ENCODE measurements around the gene CYP26B1.
A peak's percentile ranks its signal among the peaks of the same experiment; 100 is the strongest.

Gene CYP26B1

GRCh38 chr2:72140621-72140960 lies 7.1 kb downstream of the CYP26B1 start:
- DNase-seq: no peak

DNA sequence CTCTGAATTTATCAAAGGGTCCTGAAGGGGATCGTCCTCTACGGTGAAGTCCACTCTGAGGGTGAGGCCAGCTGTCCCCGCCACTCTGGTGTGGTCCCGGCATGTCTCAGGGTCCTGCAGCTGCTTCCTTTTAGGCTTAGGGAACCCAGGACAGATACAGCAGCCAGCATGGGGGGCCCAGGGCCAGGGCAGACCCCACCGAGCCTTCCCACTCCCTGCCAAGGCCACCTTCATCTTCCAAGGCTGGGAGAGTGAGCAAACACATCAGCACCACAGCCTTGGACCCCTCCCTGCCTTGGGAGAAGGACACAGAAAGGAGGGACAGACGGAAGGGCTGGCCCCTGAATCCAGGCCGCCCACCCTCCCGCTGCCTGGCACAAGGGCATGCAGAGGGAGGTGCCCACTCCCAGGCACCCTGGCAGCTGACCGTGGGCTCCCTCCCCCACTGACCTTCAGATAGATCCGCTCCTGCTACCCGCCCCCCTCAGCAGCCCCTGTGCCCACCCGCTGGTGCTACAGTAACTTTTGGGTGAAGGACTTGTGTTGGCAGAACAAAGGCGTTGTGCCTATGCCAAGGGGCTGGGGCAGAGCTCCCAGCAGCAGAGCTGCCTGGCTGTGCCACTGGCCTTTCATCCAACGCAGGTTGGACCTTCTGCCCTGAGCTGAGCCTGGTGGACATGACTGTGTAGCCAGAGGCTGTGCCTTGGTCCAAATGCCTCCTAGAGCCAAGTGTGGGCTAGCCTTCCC lies 7.6 kb downstream of the CYP26B1 start:
- DNase-seq: no peak

- DNase-seq: no peak
These were observed 8.2 kb downstream of the CYP26B1 start for GRCh38 chr2:72139471-72139873.

DNA sequence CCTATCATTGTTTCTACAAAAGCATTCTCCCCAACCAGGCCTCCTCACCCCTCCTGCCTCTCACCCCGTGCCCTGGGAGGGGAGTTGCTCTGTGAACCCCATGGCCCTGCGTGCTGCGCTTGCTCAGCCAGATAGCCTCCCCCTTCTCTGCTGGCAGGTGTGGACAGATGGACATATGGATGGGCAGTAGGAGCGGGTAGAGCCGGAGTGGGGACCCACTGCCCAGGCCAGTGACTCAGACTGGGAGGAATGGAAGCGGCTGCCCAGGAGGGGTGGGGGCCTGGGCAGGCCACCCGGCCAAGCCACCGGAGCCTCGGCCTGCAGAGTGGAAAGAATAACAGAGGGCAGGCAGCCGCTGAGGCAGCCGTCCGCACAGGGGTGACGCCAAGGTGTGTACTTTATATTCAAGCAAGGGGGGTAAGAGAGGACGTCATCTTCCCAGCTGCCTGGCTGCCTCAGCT lies 8.7 kb downstream of the CYP26B1 start:
- DNase-seq: no peak

DNA sequence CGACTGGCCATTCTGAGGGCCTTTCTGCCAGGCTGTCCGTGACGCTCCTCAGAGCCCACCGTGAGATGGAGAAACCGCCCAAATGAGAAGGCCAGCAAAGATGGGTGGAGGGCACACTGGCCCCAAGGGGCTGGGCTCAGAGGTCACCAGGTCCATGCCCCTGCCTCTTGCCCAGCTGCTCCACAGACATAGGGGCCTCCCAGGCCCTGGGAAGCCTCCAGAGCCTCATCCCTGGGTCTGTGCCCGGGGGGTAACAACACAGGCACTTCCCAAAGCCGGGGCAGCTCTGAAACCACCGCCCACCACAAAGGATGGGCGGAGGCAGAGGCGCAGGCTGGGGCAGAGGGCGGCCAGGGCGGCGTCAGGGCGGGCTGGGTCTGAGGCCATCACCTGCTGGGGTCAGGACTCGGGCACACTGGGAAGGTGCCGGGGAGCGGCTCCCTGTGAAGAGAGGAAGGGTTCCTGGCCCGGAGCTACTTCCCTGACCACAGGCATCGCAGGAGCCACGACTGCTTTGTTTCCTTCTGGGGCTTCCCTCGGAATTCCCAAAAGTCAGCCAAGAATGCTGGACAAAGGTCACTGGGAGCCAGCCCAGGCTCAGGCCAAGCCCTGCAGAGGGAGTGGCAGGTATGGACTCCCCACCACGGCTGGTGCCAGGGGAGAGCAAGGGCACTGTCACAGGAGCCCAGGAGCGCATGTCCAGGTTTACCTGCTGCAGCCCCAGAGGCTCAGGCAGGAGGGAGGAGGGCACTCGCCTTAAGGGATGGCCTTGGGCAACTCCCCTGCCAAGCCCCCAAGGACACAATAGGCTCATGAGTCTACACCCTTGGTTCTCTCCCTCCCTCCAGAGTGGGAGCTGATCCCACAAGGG lies 9.4 kb downstream of the CYP26B1 start:
- no peak for DNase-seq

GRCh38 chr2:72137498-72138010 lies 10.1 kb downstream of the CYP26B1 start:
- DNase-seq: peak in 3 of 5 experiments; percentile 28 to 55 (median 30)

DNA sequence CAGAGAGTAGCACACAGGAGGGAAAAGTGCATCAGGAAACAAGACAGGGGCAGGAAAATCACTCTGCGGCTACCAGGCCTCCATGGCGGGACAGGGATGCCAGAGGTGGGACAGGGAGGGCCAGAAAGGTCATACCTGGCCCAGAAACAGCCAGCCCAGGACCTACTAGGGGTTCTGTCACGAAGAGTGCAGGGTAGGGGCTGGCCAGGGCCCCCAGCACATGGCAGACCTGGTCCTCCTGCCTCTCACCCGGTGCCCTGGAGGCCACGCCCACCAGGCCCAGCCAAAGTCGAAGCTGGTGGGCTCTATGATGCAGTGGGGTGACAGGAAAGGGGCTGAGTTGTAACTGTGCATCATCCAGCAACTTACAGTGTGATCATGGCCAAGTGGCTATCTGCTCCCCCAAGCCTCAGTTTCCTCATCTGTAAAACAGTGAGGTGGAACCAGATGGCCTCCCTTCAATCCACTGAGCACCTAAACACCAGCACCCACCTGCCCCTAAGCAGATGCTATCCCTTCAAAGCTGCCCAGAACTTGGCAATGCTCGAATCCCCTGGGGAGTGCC lies 10.6 kb downstream of the CYP26B1 start:
- DNase-seq: no peak

DNA sequence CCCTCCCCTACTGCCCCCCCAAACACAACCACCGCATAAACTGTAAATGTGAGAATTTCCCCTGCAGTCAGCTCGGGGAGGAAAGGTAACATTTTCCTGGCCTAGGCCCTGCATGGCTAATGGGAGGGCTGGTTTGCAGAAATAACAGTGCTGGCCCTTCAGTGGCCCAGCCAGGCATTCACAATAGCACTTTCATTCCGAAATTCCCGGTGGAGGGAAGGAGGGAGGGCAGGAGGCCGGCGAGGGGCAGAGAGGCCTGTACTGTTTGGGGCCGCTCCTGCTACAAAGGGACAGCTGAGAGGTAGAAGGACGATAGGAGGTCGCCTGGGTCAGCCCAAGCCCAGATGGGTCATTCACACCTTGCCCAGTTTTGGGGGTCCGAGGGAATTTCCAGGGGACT lies 11.3 kb downstream of the CYP26B1 start:
- DNase-seq: no peak

GRCh38 chr2:72135921-72136320 lies 11.7 kb downstream of the CYP26B1 start:
- DNase-seq: no peak

GRCh38 chr2:72134997-72135800 lies 12.5 kb downstream of the CYP26B1 start:
- DNase-seq: no peak

- DNase-seq: no peak
These were observed 13.2 kb downstream of the CYP26B1 start for GRCh38 chr2:72134408-72134996.

DNA sequence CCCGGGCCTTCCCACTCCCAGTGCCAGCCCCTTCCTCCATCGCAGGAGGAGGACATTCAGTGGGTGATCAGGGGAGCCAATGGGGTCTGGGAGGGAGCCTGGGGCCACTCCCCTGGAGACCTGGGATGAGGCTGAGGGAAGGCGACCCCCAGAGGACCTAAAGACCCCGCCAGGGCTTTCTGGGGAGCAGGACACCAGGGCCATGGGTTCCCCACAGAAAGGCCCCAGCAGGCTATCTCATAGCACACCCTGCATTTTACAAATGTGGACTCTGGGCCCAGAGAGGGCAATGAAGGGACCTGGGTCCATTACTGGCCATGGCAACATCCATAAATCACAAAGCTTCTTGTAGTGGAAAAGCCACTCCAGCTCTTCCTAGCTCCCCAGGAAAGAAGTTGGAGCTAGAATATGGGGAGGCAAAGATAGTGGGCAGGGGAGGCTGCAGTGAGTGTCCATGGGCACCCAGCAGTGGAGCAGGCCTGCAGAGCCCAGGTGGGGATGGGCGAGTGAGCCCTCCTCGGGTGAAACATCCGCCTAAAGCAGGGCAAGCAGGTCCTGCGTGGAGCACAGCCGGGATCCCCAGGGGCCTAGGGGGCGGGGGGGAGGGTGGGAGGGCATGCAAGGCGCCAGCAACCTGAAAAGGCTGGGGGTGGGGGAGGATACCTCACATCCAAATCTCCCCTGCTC lies 13.8 kb downstream of the CYP26B1 start:
- DNase-seq: no peak

GRCh38 chr2:72132981-72133720 lies 14.5 kb downstream of the CYP26B1 start:
- DNase-seq: no peak

GRCh38 chr2:72131916-72132841 lies 15.5 kb downstream of the CYP26B1 start:
- no peak for DNase-seq

- DNase-seq: no peak
These were observed 16.2 kb downstream of the CYP26B1 start for GRCh38 chr2:72131371-72131891.

DNA sequence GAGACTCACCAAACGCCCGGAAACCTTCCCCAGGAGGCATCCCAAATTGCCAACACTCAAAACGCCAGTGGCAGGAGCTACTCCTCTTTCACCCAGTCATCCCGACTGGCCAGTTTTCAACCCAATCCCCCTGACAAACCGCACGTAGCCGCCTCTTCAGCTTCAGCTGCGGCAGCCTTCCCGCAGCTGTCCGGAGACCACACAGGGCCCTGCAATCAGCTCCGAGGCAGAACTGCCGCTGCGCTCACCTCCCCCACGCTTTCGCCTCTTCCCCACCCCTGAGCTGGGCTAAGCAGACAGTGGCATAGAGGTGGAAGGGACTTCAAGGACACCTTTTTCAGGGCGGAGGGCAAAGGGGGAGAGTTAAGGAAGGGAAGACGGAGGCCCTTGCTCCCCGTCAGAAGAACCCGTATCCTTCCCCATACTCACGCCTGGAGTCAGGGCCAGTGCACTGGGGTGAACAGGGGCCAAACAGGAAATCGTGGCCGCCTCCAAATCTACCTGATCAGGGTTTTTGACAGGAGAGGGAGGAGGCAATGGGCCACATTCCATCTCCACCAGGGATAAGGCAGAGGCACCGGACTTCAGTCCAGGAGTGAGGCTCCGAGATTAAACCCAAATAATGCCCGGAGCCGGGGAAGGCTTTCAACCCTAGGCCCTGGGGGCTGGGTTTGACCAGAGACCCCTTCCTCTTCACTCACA lies 16.9 kb downstream of the CYP26B1 start:
- DNase-seq: no peak

DNA sequence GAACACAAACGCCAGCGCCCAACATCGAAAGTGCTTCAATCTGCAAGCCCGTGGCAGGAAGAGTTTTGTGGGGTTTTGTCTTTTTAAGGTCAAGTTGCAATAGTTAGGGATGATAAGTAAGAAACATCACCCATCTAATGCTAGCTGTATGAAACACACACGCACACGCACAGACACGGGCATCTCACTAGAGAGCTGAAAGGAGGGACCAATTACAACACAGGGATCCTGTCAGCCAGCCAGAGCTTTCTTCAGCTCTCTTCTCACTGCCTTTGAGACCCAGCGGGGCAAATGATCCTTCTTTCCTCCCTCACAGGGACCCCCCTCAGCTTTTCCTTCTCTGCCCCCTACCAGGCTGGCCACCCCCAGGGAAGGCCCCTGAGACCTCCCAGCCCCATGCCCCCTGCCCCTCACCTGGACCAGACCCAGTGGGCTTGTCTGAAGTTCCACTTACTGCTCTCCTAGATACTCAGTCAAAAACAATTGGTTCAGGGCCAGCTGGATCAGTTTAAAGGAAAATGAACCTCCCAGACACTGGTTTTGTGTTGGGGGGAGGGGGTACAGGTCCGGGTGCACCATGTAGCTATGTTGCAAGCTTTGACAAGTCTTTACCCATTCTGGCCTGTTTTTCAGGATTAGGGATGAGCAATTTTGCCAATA lies 17.9 kb downstream of the CYP26B1 start:
- DNase-seq: no peak

DNA sequence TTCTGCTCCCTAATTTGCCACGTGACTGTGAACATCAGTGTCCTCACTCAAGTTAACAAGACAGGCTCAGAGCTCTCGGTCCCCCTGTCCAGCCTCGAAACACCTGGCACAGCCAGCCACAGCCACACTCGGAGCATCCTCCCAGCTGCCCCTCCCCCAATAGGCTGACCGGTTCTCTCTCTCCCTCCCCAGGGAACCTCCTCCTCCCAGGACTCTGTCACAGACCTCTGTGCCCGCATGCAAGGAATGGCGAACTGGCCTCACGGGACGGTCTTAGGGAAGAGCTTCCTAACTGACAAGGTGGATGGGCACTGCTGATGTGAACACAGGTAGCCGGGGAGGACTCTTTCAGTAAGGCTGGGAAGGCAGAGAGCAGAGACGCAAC lies 18.8 kb downstream of the CYP26B1 start:
- DNase-seq: no peak
